H7 (cell line): ENCODE measurements around the gene SEH1L. TPM values are rescaled to one million over a fixed set of nuclear protein-coding genes. Genes with fewer than 3 reads are reported as not detected.
"Not testable (repeated sequence)": the region's sequence is repeated elsewhere in the genome, so short reads cannot be mapped to it uniquely, and the experiment has no call there.

Source experiments
- DNase-seq: peaks from one replicate; pipeline ENCODE4 v3.0.0; 2012
- H3K27me3 ChIP-seq: 2 replicates; pipeline ENCODE4 v1.6.0; 2011; ENCODE audit warnings: mild to moderate bottlenecking, low read length; ENCODE audit not compliant: control insufficient read depth, insufficient read depth
- H3K36me3 ChIP-seq: replicated peaks from 2 replicates; pipeline ENCODE4 v1.5.1; 2011; ENCODE audit warnings: low read length; ENCODE audit not compliant: control insufficient read depth, insufficient read depth
- H3K4me3 ChIP-seq: 2 replicates; pipeline ENCODE4 v1.5.1; 2011; ENCODE audit warnings: low read depth, mild to moderate bottlenecking, control low read depth, low read length, moderate library complexity; ENCODE audit not compliant: insufficient read depth
- total RNA-seq: library from RNA; depleted of rRNA; stranded (reverse); fragments of >200 nt; shearing (Covaris generic); gene quantifications from 2 replicates; pipeline ENCODE4 v1.2.3, GENCODE V29; 2014

Gene SEH1L
- total RNA-seq, 1 experiment from 2014 or later = 40.5 TPM

DNA sequence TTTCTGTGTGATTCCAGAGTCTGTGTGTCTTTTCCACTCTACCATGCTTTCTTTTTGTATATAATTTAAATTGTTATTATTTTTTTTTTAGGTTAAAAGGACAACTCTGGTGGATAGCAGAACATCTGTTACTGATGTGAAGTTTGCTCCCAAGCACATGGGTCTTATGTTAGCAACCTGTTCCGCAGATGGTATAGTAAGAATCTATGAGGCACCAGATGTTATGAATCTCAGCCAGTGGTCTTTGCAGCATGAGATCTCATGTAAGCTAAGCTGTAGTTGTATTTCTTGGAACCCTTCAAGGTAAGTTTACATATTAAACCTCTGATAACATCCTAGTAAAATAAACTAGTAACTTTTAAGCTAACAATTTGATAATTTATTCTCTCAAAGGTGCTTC, 15.3 kb downstream of the SEH1L start:
- Histone ChIP-seq H3K27me3 (no peaks in the 10 kb centered on the region), H3K36me3 (peaks cover 1% of the 10 kb centered on the region)

GRCh38 chr18:12968115-12968514, 20.3 kb downstream of the SEH1L start:
- Histone ChIP-seq H3K36me3 (peaks cover 10% of the 10 kb centered on the region), H3K27me3 (no peaks in the 10 kb centered on the region), H3K4me3 (no peak overlapping the region)
- no peak for DNase-seq

More for the DNA sequence above, 15.3 kb downstream of the SEH1L start:
- no peak overlapping the region for H3K4me3 ChIP-seq
- no peak for DNase-seq

GRCh38 chr18:12968619-12969018, 20.8 kb downstream of the SEH1L start:
- H3K4me3 ChIP-seq = no peak overlapping the region
- peaks cover 11% of the 10 kb centered on the region for H3K36me3 ChIP-seq
- no peaks in the 10 kb centered on the region for H3K27me3 ChIP-seq
- no peak for DNase-seq

DNA sequence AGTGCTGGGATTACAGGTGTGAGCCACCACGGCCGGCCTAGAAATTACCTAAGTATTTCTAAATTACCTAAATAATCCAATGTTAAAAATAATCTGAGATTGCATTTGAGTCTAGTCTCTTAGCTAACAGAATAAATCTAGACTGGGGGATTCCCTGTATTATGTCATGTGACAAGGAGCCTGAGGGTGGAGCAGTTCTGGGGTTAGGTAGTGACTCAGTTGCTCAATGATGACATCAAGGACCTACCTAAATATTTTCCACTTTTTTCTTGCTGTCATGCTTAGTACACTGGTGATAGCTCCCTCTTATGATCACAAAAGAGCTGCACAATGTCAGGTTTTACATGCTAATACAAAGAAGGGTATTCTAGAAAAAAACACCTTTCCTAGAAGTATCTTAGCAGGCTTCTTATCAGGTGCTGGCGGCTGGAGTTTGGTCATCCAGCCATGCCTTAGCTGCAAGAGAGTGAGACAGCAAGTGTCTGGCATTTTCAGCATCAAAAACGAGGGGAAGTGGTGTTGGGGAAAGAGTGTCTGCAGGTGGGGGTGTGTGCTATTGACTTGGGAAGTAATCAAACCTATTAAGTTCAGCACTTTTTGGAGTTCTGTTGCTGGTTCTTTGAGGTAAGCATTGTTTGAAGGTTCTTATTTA, 25.9 kb downstream of the SEH1L start:
- Histone ChIP-seq H3K27me3 (no peaks in the 10 kb centered on the region), H3K4me3 (no peak overlapping the region), H3K36me3 (peaks cover 23% of the 10 kb centered on the region)
- no peak for DNase-seq

GRCh38 chr18:12975488-12975887, 27.7 kb downstream of the SEH1L start:
- H3K36me3 ChIP-seq = peaks cover 24% of the 10 kb centered on the region

GRCh38 chr18:12976305-12976704, 28.5 kb downstream of the SEH1L start:
- no peaks in the 10 kb centered on the region for H3K27me3 ChIP-seq
- H3K4me3 ChIP-seq = no peak overlapping the region
- no peak for DNase-seq
- H3K36me3 ChIP-seq = peaks cover 24% of the 10 kb centered on the region

More at GRCh38 chr18:12975488-12975887, 27.7 kb downstream of the SEH1L start:
- Histone ChIP-seq H3K27me3 (no peaks in the 10 kb centered on the region), H3K4me3 (no peak overlapping the region)
- no peak for DNase-seq

- not testable (repeated sequence) for H3K27me3 ChIP-seq, H3K4me3 ChIP-seq, DNase-seq
- peaks cover 13% of the 10 kb centered on the region for H3K36me3 ChIP-seq
These were observed 32.3 kb downstream of the SEH1L start for GRCh38 chr18:12980065-12980464.

DNA sequence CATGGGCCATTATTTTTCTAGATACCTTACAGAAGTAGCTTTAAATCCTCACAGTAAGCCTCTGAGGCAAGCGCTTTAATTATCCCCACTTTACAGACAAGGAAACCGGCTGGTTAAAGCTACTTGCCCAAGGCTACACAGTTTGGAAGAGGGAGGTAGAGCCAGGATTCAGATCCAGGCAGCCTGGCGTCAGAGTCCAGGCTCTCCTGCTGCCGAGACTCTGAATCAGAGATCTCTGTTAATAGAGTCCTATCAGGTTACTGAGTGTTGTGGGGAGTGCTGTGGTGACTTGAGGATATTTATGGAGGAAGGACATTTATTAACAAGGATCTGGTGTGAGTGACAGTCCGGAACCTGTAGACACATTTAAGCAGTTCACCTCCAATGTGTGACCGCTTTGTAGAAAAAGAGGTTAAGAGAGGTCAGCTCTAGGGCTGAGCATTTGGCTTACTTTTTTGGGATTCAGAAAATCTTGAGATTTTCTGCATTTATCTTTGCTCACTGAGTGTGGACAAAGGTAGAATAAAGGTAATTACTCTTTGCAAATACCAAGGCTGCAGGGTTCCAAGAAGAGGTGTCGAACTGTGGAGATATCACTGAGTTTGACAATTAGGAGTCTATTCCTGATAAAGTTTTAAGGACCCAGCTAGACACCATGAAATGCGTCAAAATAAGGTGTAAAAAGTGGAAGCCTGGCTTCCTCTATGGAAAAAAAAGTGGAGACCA, 41.7 kb downstream of the SEH1L start:
- H3K36me3 ChIP-seq = peaks cover 2% of the 10 kb centered on the region
- no peak overlapping the region for H3K4me3 ChIP-seq
- H3K27me3 ChIP-seq = no peaks in the 10 kb centered on the region
- DNase-seq = no peak

DNA sequence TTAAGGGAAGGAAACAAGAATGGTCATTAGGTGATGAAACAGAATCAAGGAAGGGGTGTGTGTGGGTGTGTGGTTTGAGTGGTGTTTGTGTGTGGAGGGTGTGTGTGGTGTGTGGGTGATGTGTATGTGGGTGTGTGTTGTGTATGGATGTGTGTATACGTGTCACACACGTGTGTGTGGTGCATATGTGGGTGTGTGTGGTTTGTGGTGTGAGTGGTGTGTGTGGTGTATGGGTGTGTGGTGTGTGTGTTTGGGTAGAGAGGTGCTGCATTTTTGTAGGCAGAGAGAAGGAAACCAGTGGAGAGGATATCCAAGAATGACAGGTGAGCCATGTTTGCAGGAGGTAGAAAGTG, 42.3 kb downstream of the SEH1L start:
- no peaks in the 10 kb centered on the region for H3K27me3 ChIP-seq
- H3K4me3 ChIP-seq = peak overlapping the region; percentile 91
- no peak for DNase-seq
- H3K36me3 ChIP-seq = peaks cover 1% of the 10 kb centered on the region

DNA sequence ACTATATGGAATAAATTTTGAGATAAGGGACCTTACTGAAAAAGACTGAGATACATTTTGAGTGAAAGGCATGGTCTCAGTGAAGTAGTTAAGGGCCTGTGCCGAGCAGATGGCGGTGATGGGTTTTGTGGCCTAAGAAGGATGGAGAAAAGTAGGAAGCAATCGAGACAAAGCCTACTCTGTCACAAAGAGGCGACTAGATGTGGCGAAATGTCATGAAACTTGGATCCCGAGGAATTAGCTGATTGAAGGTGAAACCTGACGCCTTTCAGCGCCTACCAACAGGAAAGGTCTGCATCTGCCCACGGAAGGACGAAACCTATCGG, 42.8 kb downstream of the SEH1L start:
- Histone ChIP-seq H3K4me3 (peak overlapping the region; percentile 91), H3K36me3 (no peaks in the 10 kb centered on the region; the same call in 1 of the 2 replicates), H3K27me3 (no peaks in the 10 kb centered on the region)
- no peak for DNase-seq

GRCh38 chr18:12990967-12991820, 43.4 kb downstream of the SEH1L start, which contains the start of gene CEP192:
Gene CEP192, plus strand, starts transcription at chr18:12991362. Its CDS starts 8,063 bp downstream, at chr18:12999425.
- peak; percentile 96 for DNase-seq
- Histone ChIP-seq H3K4me3 (peak within 1 kb of the TSS; percentile 91), H3K27me3 (no peaks in the 10 kb centered on the region), H3K36me3 (no peaks in the 10 kb centered on the region; the same call in 1 of the 2 replicates)

DNA sequence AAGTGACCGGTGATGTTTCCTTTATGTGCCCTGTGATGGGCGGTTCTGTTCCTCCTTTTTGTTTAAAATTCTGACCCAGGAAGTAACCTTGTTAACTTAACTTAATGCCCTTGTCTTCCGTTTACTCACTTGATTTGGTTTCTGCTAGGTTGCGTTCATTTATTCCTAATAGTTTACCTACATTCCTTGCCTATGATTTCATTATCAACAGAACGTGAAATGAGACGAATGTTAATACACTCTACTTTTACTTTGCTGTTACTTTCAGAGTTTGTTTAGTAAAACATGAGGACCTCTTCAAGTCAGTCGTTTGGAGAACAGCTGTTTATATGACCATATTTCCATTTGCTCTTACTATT, 44.0 kb downstream of the SEH1L start:
- Histone ChIP-seq H3K27me3 (no peaks in the 10 kb centered on the region), H3K36me3 (no peaks in the 10 kb centered on the region), H3K4me3 (peak overlapping the region; percentile 91)
- no peak for DNase-seq

DNA sequence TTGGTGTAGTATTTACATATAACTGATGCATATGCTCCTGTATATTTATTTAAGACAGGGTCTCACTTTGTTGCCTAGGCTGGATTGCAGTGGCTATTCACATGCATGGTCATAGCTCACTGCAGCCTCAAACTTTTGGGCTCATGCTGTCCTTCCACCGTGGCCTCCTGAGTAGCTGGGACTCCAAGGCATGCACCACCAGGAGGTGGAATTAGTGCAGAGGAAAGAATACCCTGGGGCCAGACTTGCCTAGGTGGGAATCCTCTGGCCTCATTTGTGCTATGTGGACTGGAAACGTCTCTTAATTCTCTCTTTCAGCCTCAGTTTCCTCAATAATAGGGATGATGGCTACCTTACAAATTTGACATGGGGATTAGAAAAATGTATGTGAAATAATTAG, 45.6 kb downstream of the SEH1L start:
- no peaks in the 10 kb centered on the region for H3K27me3 ChIP-seq
- H3K4me3 ChIP-seq = no peak overlapping the region
- DNase-seq = no peak
- no peaks in the 10 kb centered on the region for H3K36me3 ChIP-seq

- DNase-seq = no peak
- H3K36me3 ChIP-seq = no peaks in the 10 kb centered on the region
- no peaks in the 10 kb centered on the region for H3K27me3 ChIP-seq
- no peak overlapping the region for H3K4me3 ChIP-seq
These were observed 47.6 kb downstream of the SEH1L start for GRCh38 chr18:12995424-12995823.
